Measurements from ENCODE around the gene TTN. TPM values are rescaled to one million over a fixed set of nuclear protein-coding genes. Genes with fewer than 3 reads are reported as not detected.

Gene TTN
- total RNA-seq, 1 experiment from 2014 or later, result not detected

DNA sequence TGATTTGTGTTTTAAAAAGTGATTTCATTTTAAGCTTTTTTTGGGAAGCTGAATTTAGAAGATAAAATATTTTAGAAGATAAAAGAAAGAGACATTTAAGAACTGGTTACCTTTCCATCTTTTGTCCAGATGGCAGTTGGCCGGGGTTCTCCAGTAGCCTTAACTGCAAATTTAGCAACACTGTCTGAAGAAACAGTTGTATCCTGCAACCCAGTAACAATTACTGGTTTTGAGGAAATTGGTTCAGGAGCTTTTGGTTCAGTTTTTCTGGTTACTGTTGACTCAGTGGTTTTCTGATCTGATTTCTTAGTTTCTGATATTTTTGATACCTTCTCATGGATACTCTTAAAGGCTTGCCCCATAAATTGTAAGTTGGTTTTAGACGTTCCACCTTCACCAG, 277.1 kb downstream of the TTN start:
- H3K79me2 ChIP-seq (ENCODE audit: low read depth), result peaks cover 64% of the 10 kb centered on the region
- H3K9me3 ChIP-seq (ENCODE audit: insufficient read depth, low read depth), result no peaks in the 10 kb centered on the region
- intact Hi-C loops (cut with micrococcal nuclease; ENCODE audit: unreplicated experiment), result no loop called here
- TF ChIP-seq, protein P1, sequence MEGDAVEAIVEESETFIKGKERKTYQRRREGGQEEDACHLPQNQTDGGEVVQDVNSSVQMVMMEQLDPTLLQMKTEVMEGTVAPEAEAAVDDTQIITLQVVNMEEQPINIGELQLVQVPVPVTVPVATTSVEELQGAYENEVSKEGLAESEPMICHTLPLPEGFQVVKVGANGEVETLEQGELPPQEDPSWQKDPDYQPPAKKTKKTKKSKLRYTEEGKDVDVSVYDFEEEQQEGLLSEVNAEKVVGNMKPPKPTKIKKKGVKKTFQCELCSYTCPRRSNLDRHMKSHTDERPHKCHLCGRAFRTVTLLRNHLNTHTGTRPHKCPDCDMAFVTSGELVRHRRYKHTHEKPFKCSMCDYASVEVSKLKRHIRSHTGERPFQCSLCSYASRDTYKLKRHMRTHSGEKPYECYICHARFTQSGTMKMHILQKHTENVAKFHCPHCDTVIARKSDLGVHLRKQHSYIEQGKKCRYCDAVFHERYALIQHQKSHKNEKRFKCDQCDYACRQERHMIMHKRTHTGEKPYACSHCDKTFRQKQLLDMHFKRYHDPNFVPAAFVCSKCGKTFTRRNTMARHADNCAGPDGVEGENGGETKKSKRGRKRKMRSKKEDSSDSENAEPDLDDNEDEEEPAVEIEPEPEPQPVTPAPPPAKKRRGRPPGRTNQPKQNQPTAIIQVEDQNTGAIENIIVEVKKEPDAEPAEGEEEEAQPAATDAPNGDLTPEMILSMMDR (conservative IDR thresholded peaks at IDR 0.05), result no peak
- TF ChIP-seq EZH2 (IDR thresholded peaks at IDR 0.05; ENCODE audit: low read depth), result no peak
- ChIA-PET CTCF (interaction anchor here (0.6 kb wide), 1 partner anchor 18 kb away, joined by 3 read pairs; no protein-coding TSS in a partner anchor), POLR2A (ENCODE audit: unreplicated experiment) (no interaction called here)
- H3K4me3 ChIP-seq, result no peak overlapping the region
- no TSS peak for BruUV-seq (replicated peaks)
- DNase-seq, result no peak
- peaks cover 15% of the 10 kb centered on the region; the same call in 1 of the 2 replicates for H3K36me3 ChIP-seq (ENCODE audit: low read depth)
- no peaks in the 10 kb centered on the region for H3F3A ChIP-seq (ENCODE audit: insufficient read depth, low read depth)
- no peaks in the 10 kb centered on the region for H3K4me1 ChIP-seq (replicated peaks; ENCODE audit: insufficient read depth)
- H3K9me2 ChIP-seq (ENCODE audit: insufficient read depth), result no peaks in the 10 kb centered on the region
- H3K27me3 ChIP-seq (ENCODE audit: insufficient read depth, low read depth), result no peaks in the 10 kb centered on the region
- H2AFZ ChIP-seq, result no peak overlapping the region
- peaks cover 6% of the 10 kb centered on the region; the same call in 1 of the 2 replicates for H4K20me1 ChIP-seq (ENCODE audit: insufficient read depth)
- no peak overlapping the region for H3K27ac ChIP-seq
- H3K4me2 ChIP-seq, result no peak overlapping the region

DNA sequence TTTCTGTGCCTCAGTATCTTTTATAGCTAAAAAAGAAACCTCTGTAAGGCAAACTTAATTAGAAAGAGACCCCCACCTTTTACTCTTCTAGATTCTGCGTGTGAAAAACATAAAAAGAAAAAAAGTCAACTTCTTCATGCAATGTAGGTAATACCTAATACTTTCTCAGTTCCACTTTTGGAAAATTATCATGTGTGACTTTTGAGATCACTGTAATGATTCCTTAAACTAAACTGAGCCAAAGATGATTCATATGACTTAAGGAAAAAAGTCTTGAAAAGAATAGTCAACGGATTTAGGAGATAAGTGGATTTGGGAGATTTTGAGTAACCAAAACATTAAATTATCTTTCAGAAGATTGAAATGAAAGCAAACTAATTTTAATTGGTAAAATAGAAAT, 278.0 kb downstream of the TTN start:
- Histone ChIP-seq H4K20me1 (ENCODE audit: insufficient read depth) (peaks cover 6% of the 10 kb centered on the region; the same call in 1 of the 2 replicates), H3K27ac (no peak overlapping the region), H2AFZ (no peak overlapping the region), H3K4me1 (replicated peaks; ENCODE audit: insufficient read depth) (peaks cover 4% of the 10 kb centered on the region), H3K9me2 (ENCODE audit: insufficient read depth) (no peaks in the 10 kb centered on the region), H3F3A (ENCODE audit: insufficient read depth, low read depth) (no peaks in the 10 kb centered on the region), H3K27me3 (ENCODE audit: insufficient read depth, low read depth) (no peaks in the 10 kb centered on the region), H3K9me3 (ENCODE audit: insufficient read depth, low read depth) (no peaks in the 10 kb centered on the region), H3K36me3 (ENCODE audit: low read depth) (peaks cover 15% of the 10 kb centered on the region; the same call in 1 of the 2 replicates), H3K4me2 (no peak overlapping the region), H3K79me2 (ENCODE audit: low read depth) (peaks cover 71% of the 10 kb centered on the region), H3K4me3 (no peak overlapping the region)
- no peak for TF ChIP-seq EZH2 (IDR thresholded peaks at IDR 0.05; ENCODE audit: low read depth)
- TF ChIP-seq, protein P1 (conservative IDR thresholded peaks at IDR 0.05), result no peak
- POLR2A ChIA-PET (ENCODE audit: unreplicated experiment), result no interaction called here
- DNase-seq, result no peak
- CTCF ChIA-PET, result no interaction called here
- intact Hi-C loops (cut with micrococcal nuclease; ENCODE audit: unreplicated experiment), result loop anchor here (10.0 kb wide), 1 partner anchor 234 kb away; no protein-coding TSS in a partner anchor
- no TSS peak for BruUV-seq (replicated peaks)

DNA sequence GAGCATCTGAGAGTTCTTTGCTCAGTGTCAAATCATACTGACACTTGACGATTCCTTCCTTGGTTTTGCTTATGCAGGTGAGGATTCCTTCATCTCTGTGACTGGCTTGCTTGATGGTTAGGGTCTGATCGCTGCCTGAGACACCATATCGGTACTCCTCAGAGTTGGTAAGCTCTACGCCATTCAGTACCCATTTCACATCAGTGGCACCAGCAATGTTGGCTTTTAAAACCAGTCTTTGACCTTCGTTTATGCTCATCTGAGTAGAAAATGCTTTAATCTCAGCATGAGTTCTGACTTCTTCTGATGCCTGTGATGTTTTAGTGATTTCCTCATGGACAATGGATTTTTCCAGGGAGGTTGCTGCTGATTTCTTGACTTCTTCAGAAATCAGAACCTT, 278.6 kb downstream of the TTN start:
- TF ChIP-seq, protein P1 (conservative IDR thresholded peaks at IDR 0.05), result no peak
- TF ChIP-seq EZH2 (IDR thresholded peaks at IDR 0.05; ENCODE audit: low read depth), result no peak
- Histone ChIP-seq H3K27me3 (ENCODE audit: insufficient read depth, low read depth) (no peaks in the 10 kb centered on the region), H4K20me1 (ENCODE audit: insufficient read depth) (peaks cover 6% of the 10 kb centered on the region; the same call in 1 of the 2 replicates), H3K36me3 (ENCODE audit: low read depth) (peaks cover 15% of the 10 kb centered on the region; the same call in 1 of the 2 replicates), H2AFZ (no peak overlapping the region), H3K9me3 (ENCODE audit: insufficient read depth, low read depth) (no peaks in the 10 kb centered on the region), H3F3A (ENCODE audit: insufficient read depth, low read depth) (no peaks in the 10 kb centered on the region), H3K4me1 (replicated peaks; ENCODE audit: insufficient read depth) (peaks cover 7% of the 10 kb centered on the region), H3K79me2 (ENCODE audit: low read depth) (peaks cover 77% of the 10 kb centered on the region), H3K4me2 (no peak overlapping the region), H3K9me2 (ENCODE audit: insufficient read depth) (no peaks in the 10 kb centered on the region), H3K4me3 (no peak overlapping the region), H3K27ac (no peak overlapping the region)
- CTCF ChIA-PET, result no interaction called here
- no TSS peak for BruUV-seq (replicated peaks)
- no peak for DNase-seq
- POLR2A ChIA-PET (ENCODE audit: unreplicated experiment), result no interaction called here
- intact Hi-C loops (cut with micrococcal nuclease; ENCODE audit: unreplicated experiment), result loop anchor here (10.0 kb wide), 1 partner anchor 234 kb away; no protein-coding TSS in a partner anchor

Data from PC-9 (cell line).